DOHH2 (cell line): ENCODE measurements around the gene BMPER.

Experiments
- H3F3A ChIP-seq: fragments of 200-600 bp; sonication (generic), shearing (Covaris generic); 2 replicates; pipeline ENCODE4 v1.6.0; 2016; ENCODE audit warnings: antibody characterized with exemption, mild to moderate bottlenecking; ENCODE audit not compliant: control insufficient read depth, insufficient read depth
- H3K27ac ChIP-seq: fragments of 200-600 bp; sonication (generic); 2 replicates; pipeline ENCODE4 v1.5.1; 2014; ENCODE audit warnings: low read depth, mild to moderate bottlenecking, low read length, moderate library complexity
- H3K27me3 ChIP-seq: fragments of 200-600 bp; sonication (generic); 2 replicates; pipeline ENCODE4 v1.6.1; 2014; ENCODE audit warnings: mild to moderate bottlenecking, low read length, mixed read lengths; ENCODE audit not compliant: control insufficient read depth
- H3K36me3 ChIP-seq: fragments of 200-600 bp; sonication (generic); 2 replicates; pipeline ENCODE4 v1.6.1; 2014; ENCODE audit warnings: mild to moderate bottlenecking, low read length, moderate library complexity, mixed read lengths; ENCODE audit not compliant: control insufficient read depth
- H3K4me1 ChIP-seq: fragments of 200-600 bp; sonication (generic); 2 replicates; pipeline ENCODE4 v1.6.1; 2014; ENCODE audit warnings: mild to moderate bottlenecking, low read length, mixed read lengths; ENCODE audit not compliant: control insufficient read depth
- H3K4me2 ChIP-seq: fragments of 200-600 bp; sonication (generic); 2 replicates; pipeline ENCODE4 v1.6.0; 2014; ENCODE audit warnings: mild to moderate bottlenecking, low read length, moderate library complexity
- H3K4me3 ChIP-seq: fragments of 200-600 bp; sonication (generic); 2 replicates; pipeline ENCODE4 v1.5.1; 2014; ENCODE audit warnings: mild to moderate bottlenecking, low read length, mixed read lengths
- H3K79me2 ChIP-seq: fragments of 200-600 bp; sonication (generic); 2 replicates; pipeline ENCODE4 v1.6.1; 2014; ENCODE audit warnings: mild to moderate bottlenecking, low read length, mixed read lengths; ENCODE audit not compliant: control insufficient read depth
- H3K9me2 ChIP-seq: fragments of 200-600 bp; sonication (generic); replicated peaks from 2 replicates; pipeline ENCODE4 v1.6.1; 2014; ENCODE audit warnings: mild to moderate bottlenecking, low read length, mixed read lengths; ENCODE audit not compliant: control insufficient read depth
- H3K9me3 ChIP-seq: fragments of 200-600 bp; sonication (generic); 2 replicates; pipeline ENCODE4 v1.6.1; 2014; ENCODE audit warnings: antibody characterized with exemption, low read length, mixed read lengths; ENCODE audit not compliant: control insufficient read depth, insufficient read depth
- H4K20me1 ChIP-seq: fragments of 200-600 bp; sonication (generic); 2 replicates; pipeline ENCODE4 v1.6.0; 2014; ENCODE audit warnings: low read depth, mild to moderate bottlenecking, antibody characterized with exemption, low read length, moderate library complexity; ENCODE audit not compliant: control insufficient read depth, insufficient read depth
- CTCF ChIP-seq: fragments of 200-600 bp; sonication (generic); IDR thresholded peaks from one replicate; pipeline ENCODE4 v1.5.1; 2014; ENCODE audit warnings: antibody characterized with exemption, mild to moderate bottlenecking, low read depth, low read length; ENCODE audit not compliant: poor library complexity, severe bottlenecking
- EZH2phosphoT487 ChIP-seq: fragments of 200-600 bp; sonication (generic); IDR thresholded peaks from 2 replicates; pipeline ENCODE4 v1.6.1; 2017; ENCODE audit warnings: borderline replicate concordance, mild to moderate bottlenecking, antibody characterized with exemption, low read length, moderate library complexity, mixed read lengths

BMPER gene

GRCh38 chr7:33986951-33987947 lies 81.9 kb downstream of the BMPER start:
- Histone ChIP-seq H3K79me2 (no peaks in the 10 kb centered on the region), H4K20me1 (no peaks in the 10 kb centered on the region), H3K9me2 (no peaks in the 10 kb centered on the region), H3K36me3 (no peaks in the 10 kb centered on the region), H3K27ac (no peak overlapping the region), H3K4me3 (no peak overlapping the region), H3K4me1 (no peaks in the 10 kb centered on the region), H3K9me3 (no peaks in the 10 kb centered on the region), H3F3A (no peaks in the 10 kb centered on the region), H3K4me2 (no peak overlapping the region), H3K27me3 (no peaks in the 10 kb centered on the region)
- TF ChIP-seq EZH2phosphoT487 (no peak), CTCF (no peak)

DNA sequence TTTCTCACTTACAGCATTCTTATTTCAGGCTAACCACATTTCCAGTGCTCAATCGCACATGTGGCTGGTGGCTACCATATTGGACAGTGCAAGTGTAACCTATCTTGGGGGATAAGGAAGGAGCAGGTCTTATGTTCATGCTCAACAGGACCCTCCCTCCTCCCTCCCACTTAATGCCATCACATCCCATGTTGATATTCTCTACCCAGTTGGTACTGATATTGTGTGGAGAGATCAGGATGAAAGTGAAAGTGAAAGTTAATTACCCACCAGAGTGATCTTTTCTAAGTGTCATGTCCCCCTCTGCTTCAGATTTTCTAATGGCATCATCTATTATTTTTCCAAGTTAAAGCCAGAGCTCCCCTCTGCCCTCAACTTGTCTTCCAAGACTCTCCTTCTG lies 91.6 kb downstream of the BMPER start:
- TF ChIP-seq CTCF: no peak
- no peak for TF ChIP-seq EZH2phosphoT487
- Histone ChIP-seq H4K20me1 (no peaks in the 10 kb centered on the region), H3K4me3 (no peak overlapping the region), H3K27ac (no peak overlapping the region), H3K4me1 (no peaks in the 10 kb centered on the region), H3K9me2 (no peaks in the 10 kb centered on the region), H3K79me2 (no peaks in the 10 kb centered on the region), H3K9me3 (no peaks in the 10 kb centered on the region), H3K4me2 (no peak overlapping the region), H3K36me3 (no peaks in the 10 kb centered on the region), H3F3A (no peaks in the 10 kb centered on the region), H3K27me3 (no peaks in the 10 kb centered on the region)

DNA sequence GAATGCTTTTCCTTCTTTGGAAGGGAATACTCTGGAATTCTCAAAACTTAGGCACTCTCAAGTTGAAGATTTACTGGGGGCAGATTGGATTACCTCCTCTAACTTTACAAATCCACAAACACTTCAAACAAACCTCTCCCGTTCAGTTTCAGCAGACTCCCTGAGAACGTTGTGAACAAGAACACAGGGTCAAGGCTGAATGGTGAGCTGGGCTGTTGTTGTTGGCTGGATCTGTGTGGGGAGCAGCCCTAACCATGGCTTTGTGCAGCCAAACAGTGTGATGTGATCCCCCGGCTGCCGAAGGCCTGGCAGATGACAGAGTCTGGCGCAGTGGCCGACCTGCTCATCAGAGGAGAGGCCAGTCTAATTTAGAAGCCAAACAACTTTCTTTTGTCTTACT lies 93.1 kb downstream of the BMPER start:
- Histone ChIP-seq H4K20me1 (no peaks in the 10 kb centered on the region), H3K9me2 (no peaks in the 10 kb centered on the region), H3K4me1 (no peaks in the 10 kb centered on the region), H3F3A (no peaks in the 10 kb centered on the region), H3K9me3 (no peaks in the 10 kb centered on the region), H3K27ac (no peak overlapping the region), H3K79me2 (no peaks in the 10 kb centered on the region), H3K36me3 (no peaks in the 10 kb centered on the region), H3K4me2 (no peak overlapping the region), H3K4me3 (no peak overlapping the region), H3K27me3 (no peaks in the 10 kb centered on the region)
- TF ChIP-seq CTCF: no peak
- no peak for TF ChIP-seq EZH2phosphoT487
